ENCODE measurements around the gene ELAC2. TPM values are rescaled to one million over a fixed set of nuclear protein-coding genes. Genes with fewer than 3 reads are reported as not detected.

The ELAC2 gene
- total RNA-seq, 2 experiments from 2014 or later = 51.6 to 53.3 TPM

- Histone ChIP-seq H3K27me3 (ENCODE audit: control insufficient read depth in 1 of 2, insufficient read depth in 2 of 2, low read length in 2 of 2) (no peaks in the 10 kb centered on the region), H3K9me3 (ENCODE audit: control insufficient read depth in 1 of 2, insufficient read depth in 1 of 2, low read length in 2 of 2) (peaks cover 0 to 9% of the 10 kb centered on the region in 2 experiments), H3K4me1 (ENCODE audit: insufficient read depth, low read length) (peaks cover 7% of the 10 kb centered on the region), H3K4me3 (ENCODE audit: low read length) (no peak overlapping the region), H3K27ac (ENCODE audit: low read depth in 1 of 2, low read length in 2 of 2) (no peak overlapping the region), H3K36me3 (ENCODE audit: insufficient read depth, low read length) (no peaks in the 10 kb centered on the region)
- Mint-ChIP-seq H3K4me1 (ENCODE audit: low read depth) (peaks cover 6% of the 10 kb centered on the region), H3K4me3 (no peak overlapping the region), H3K9me3 (peaks cover 4% of the 10 kb centered on the region), H3K36me3 (ENCODE audit: low read depth) (no peaks in the 10 kb centered on the region), H3K27ac (no peak overlapping the region), H3K27me3 (peaks cover 23% of the 10 kb centered on the region)
- no peak for ATAC-seq (ENCODE audit: poor library complexity)
- CTCF ChIA-PET = no interaction called here
- POLR2A ChIA-PET = no interaction called here
- intact Hi-C loops (cut with DNase I, micrococcal nuclease) = loop anchor here in 1 of 2 experiments (10.0 kb wide), 1 partner anchor 558 kb away; no protein-coding TSS in a partner anchor
- no peak for DNase-seq
- TF ChIP-seq CTCF (IDR thresholded peaks at IDR 0.05) = no peak
These were observed 18.9 kb upstream of the ELAC2 start for GRCh38 chr17:13036751-13037150.

GRCh38 chr17:13035420-13035819 lies 17.6 kb upstream of the ELAC2 start:
- Mint-ChIP-seq H3K9me3 (peaks cover 4% of the 10 kb centered on the region), H3K36me3 (ENCODE audit: low read depth) (no peaks in the 10 kb centered on the region), H3K4me3 (no peak overlapping the region), H3K27me3 (peaks cover 11% of the 10 kb centered on the region), H3K4me1 (ENCODE audit: low read depth) (peaks cover 13% of the 10 kb centered on the region), H3K27ac (no peak overlapping the region)
- DNase-seq = no peak
- H3K4me1 ChIP-seq (ENCODE audit: insufficient read depth, low read length) = peaks cover 13% of the 10 kb centered on the region
- no peak overlapping the region for H3K4me3 ChIP-seq (ENCODE audit: low read length)
- intact Hi-C loops (cut with DNase I, micrococcal nuclease) = loop anchor here in 1 of 2 experiments (10.0 kb wide), 1 partner anchor 559 kb away; no protein-coding TSS in a partner anchor
- ChIA-PET POLR2A (no interaction called here), CTCF (no interaction called here)
- no peak for TF ChIP-seq CTCF (IDR thresholded peaks at IDR 0.05)
- no peaks in the 10 kb centered on the region for H3K27me3 ChIP-seq (ENCODE audit: control insufficient read depth in 1 of 2, insufficient read depth in 2 of 2, low read length in 2 of 2)
- H3K27ac ChIP-seq (ENCODE audit: low read depth in 1 of 2, low read length in 2 of 2) = no peak overlapping the region
- ATAC-seq (ENCODE audit: poor library complexity) = no peak
- peaks cover 0 to 9% of the 10 kb centered on the region in 2 experiments for H3K9me3 ChIP-seq (ENCODE audit: control insufficient read depth in 1 of 2, insufficient read depth in 1 of 2, low read length in 2 of 2)
- no peaks in the 10 kb centered on the region for H3K36me3 ChIP-seq (ENCODE audit: insufficient read depth, low read length)

- Mint-ChIP-seq H3K27me3 (peaks cover 6% of the 10 kb centered on the region), H3K4me3 (no peak overlapping the region), H3K36me3 (ENCODE audit: low read depth) (no peaks in the 10 kb centered on the region), H3K9me3 (peaks cover 4% of the 10 kb centered on the region), H3K27ac (peak overlapping the region; percentile 19), H3K4me1 (ENCODE audit: low read depth) (peaks cover 13% of the 10 kb centered on the region)
- H3K9me3 ChIP-seq (ENCODE audit: control insufficient read depth in 1 of 2, insufficient read depth in 1 of 2, low read length in 2 of 2) = peaks cover 0 to 9% of the 10 kb centered on the region in 2 experiments
- H3K27ac ChIP-seq (ENCODE audit: low read depth in 1 of 2, low read length in 2 of 2) = no peak overlapping the region
- H3K36me3 ChIP-seq (ENCODE audit: insufficient read depth, low read length) = no peaks in the 10 kb centered on the region
- no peaks in the 10 kb centered on the region for H3K27me3 ChIP-seq (ENCODE audit: control insufficient read depth in 1 of 2, insufficient read depth in 2 of 2, low read length in 2 of 2)
- ChIA-PET CTCF (interaction anchor here (0.7 to 3.6 kb wide), 5 partner anchors 13 to 1896 kb away, joined by 3 to 26 read pairs (median 3); partner anchors contain the start of gene ELAC2), POLR2A (interaction anchor here (0.6 to 3.5 kb wide), 3 partner anchors 13 to 1172 kb away, joined by 3 to 31 read pairs (median 3); partner anchors contain the start of gene ELAC2)
- TF ChIP-seq CTCF (IDR thresholded peaks at IDR 0.05) = peak; percentile 81
- intact Hi-C loops (cut with DNase I, micrococcal nuclease) = loop anchor here in 1 of 2 experiments (5.0 to 10.0 kb wide), 2 partner anchors 563 to 1895 kb away; no protein-coding TSS in a partner anchor
- H3K4me3 ChIP-seq (ENCODE audit: low read length) = no peak overlapping the region
- ATAC-seq (ENCODE audit: poor library complexity) (peak; percentile 76), DNase-seq (peak; percentile 15 to 77 (median 32))
- H3K4me1 ChIP-seq (ENCODE audit: insufficient read depth, low read length) = peaks cover 13% of the 10 kb centered on the region
These were observed 14.0 kb upstream of the ELAC2 start for GRCh38 chr17:13031718-13032350.
